ENCODE data around the gene EFCC1.

The EFCC1 gene

DNA sequence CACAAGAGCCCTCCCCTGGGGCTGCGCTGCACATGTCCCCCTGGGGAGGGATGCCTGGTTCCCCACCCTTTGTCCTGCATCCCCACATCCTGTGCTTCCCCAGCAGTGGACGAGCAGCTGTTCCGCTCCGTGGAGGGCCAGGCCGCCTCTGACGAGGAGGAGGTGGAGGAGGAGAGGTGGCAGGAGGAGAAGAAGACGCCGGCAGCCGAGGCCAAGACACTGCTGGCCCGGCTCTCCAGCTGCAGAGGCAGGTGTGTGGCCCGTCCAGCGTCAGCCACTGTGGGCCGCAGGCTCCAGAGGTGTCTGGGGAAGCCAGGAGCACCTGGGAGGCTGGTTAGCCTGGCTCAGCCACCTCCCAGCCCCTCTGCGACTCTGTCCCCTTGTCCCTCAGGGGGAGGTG lies 31.6 kb downstream of the EFCC1 start:
- DNase-seq (ENCODE audit: low read depth in 2 of 2): no peak

DNA sequence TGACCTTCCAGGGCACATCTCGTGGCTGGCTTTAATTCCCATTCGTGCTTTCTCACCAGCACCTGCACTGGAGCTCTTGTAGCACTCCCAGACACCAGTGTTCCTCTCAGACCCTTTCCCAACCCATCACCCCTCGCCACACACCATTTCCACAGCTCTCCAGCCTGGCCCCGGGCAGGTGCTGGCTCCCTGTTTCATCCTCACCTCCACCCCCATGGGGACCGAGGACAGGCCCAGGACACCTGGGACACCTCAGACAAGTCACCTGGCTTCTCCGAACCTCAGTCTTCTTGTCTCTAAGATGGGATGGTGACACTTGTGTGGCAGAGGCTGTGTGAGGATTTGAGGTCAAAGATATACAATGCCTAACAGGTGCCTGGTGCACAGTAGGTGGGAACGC lies 32.0 kb downstream of the EFCC1 start:
- DNase-seq (ENCODE audit: low read depth in 2 of 2): no peak

DNA sequence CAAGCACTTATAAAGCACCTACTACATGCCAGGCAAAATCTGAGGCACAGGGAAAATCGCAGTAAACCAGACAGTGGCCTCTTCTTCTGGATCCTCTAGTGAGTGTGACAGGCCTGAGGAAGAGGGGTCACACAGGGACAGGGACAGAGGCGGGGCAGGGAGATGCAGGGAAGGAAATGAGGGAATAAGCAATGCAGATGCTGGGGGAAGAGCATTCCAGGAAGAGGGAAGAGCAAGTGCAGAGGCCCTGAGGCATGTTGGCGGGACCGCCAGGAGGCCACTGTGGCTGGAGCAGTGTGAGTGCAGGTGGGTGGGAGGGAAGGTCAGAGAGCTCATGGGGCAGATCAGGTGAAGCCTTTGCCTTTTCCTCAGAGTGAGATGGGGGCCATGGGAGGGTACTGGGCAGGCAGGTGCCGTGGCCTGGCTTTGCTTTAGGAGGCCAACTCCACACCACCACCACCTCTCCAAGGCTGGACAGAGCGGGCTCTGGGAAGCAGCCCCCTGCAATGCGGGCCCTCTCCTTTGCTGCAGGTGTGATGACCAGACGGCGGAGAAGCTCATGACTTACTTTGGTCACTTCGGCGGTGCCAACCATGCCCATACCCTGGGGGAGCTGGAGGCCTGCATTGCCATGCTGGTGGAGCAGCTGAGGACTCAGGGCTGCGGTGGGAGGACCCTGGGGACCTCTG lies 32.7 kb downstream of the EFCC1 start:
- no peak for DNase-seq (ENCODE audit: low read depth in 2 of 2)

DNA sequence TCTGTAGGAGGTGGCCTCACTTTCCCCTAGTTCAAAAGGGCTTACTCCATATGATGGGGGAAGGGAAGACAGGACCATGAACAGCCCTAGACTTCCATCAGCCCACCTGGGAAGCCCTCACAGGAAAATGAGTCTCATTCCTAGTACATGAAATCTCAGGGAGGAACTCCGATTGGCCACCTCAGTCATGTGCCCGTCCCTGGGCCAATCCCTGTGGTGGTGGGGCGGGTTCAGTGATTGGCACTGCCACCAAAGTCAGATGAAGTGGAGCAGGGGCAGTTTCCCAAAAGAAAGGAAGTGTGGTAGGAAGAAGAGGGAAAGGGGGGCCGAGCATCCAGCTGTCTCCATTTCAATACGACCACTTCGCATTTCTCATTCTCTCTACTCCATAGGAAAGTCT lies 33.5 kb downstream of the EFCC1 start:
- no peak for DNase-seq (ENCODE audit: low read depth in 2 of 2)

DNA sequence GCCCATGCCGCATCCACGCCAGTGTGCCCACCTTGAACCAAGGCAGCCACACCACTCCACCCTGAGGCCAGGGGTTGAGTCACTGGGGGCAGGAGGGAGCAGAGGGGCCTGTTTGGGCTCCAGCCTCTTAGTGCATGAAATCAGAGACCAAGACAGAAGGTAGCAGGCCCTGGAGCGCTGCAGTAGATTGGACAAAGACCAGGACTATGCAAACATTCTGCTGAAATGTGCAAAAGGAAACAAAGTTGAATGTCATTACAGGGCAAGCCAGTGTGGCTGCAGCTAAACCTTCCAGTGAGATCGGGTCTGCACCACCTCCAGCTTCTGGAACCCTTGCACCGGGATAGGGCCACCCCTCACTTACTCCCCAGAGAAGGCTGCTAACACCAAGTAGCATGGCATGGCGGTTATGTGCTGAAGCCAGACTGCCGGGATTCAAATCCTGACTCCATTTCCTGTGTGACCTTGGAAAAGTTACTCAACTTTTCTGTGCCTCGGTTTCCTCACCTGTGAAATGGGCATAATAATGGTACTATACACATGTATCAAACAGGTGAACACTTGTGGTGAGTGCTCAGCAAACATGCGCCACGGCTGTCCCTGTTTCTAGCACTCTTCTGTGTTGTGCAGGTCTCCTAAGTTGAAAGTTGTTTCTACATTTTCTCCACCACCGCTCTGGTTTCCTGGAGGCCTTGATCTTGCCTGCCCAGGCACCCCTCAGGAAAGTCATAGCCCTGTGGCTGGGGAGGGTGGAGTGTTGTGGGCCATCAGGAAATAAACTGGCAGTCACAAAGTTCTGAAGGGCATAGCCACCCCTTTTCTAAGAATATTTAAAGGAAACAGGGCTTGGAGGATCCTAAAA lies 34.5 kb downstream of the EFCC1 start:
- DNase-seq (ENCODE audit: low read depth in 2 of 2): no peak

DNA sequence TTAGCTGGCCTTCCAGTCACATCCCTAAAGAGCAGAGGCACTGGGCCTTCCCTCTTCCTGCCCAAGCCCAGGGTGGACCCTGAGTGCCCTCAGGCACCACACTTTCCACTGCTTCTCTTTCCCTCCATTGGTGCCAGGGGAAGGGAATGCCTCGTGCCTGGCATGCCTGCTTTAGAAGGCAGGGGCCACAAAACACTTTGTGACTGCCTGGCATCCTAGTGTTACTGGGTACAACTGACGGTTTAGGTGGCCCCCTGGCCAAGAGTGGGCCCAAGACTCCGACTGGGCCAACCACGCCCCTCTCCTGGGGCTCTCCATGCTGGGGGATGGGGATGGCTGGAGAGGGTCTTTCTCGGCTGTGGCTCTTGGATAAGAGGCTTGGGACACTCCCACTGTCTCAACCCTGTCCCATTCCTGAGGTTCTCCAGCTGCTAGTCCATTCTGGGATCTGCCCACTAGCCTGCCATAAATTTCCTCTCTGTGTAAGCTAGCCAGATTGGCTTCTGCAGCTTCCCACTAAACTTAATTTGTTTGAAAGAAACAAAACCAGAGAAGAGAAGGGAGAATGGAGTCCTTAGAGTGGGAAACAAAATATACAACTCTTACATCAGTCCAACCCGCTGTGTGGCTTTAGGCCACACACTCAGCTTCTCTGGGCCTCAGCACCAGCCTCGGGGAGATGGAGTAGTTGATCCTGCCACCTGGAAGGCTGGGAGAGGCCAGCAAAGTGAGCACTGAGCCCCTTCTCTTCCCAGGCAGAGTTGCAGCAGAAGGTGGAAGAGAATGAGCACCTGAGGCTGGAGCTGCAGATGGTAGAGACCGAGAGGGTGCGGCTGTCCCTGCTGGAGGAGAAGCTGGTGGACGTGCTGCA lies 35.4 kb downstream of the EFCC1 start:
- DNase-seq (ENCODE audit: low read depth in 2 of 2): no peak

DNA sequence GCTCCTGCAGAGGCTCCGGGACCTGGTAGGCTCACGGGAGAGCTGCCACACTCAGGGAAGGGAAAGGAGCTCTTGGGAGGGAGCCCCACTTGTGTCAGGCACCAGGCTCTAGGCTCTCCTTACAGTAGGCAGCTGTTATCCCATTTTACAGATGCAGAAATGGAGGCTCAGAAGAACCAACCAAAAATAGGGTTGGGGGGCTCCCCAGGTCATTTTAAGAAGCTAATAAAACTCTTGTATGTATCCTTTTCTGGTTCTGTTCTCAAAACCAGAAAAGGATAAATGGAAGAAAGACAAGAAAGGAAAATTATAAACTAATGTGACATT lies 36.0 kb downstream of the EFCC1 start:
- DNase-seq (ENCODE audit: low read depth in 2 of 2): no peak

DNA sequence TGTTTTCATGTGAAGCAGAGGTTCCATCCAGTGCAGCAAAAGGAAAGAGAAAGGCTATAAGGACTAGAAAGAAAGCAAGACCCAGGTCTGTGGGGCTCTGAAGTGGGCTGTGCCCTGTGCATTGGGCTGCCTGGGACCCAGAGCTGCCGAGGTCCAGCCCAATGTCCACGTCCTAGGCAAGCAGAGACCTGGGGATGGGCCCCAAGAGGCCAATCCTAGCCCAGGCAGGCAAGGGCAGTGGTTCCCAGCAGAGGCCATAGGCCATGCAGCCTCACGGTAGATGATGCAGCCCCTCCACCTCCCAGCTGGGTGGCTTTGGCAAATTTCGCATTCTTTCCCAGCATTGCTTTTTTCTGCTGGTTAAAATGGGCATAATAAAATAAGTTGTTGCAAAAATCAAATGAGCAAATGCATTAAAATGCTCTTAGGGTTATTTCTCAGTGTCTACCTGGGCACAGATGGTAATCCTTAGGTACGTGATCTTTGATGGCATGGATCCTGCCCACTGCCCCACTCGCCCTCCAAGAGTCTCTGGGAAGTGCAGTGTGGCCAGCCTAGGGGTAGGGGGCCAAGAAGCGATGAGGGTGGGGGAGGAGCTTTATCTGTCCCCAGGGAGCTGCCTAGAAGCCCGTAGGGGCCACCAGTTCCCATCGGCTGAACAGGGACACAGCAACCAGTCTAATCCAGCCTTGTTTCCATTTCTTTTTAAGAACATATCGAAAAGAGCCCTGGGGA lies 37.2 kb downstream of the EFCC1 start:
- DNase-seq (ENCODE audit: low read depth in 2 of 2): no peak

DNA sequence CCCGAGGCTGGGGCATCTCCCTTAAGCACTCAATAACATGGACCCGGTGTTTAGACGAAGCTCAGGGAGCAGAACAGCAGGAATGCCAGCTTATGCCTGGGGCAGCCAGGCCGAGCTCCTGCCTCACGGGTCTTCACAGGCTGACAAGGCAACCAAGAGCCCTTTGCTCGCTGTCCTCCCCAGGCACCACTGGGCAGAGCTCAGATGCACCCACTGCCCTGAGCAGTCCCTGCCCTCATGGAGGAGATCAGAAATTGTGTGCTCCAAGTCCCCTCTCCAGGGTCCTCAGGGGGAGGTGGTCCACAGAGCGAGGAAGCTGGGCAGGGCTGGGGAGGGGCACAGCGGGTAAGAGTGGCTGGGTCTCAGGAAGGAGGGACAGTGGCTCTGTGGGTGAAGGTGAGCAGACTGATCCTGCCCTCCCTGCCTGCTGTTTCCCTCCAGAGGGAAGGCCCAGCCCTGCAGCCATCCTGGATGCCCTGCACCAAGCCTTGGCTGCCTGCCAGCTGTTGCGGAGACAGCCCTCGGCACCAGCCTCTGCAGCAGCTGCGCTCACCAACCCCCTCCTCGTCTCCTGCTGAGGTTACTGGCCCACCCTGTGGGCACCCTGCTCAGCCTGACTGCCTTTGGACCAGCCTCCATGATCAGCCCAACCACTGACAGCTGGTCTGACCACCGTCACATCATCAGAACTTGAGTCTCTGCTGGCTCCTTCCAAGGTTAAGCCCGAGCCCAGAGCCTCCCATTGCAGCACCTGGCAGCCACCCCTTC lies 38.4 kb downstream of the EFCC1 start:
- no peak for DNase-seq (ENCODE audit: low read depth in 2 of 2)

DNA sequence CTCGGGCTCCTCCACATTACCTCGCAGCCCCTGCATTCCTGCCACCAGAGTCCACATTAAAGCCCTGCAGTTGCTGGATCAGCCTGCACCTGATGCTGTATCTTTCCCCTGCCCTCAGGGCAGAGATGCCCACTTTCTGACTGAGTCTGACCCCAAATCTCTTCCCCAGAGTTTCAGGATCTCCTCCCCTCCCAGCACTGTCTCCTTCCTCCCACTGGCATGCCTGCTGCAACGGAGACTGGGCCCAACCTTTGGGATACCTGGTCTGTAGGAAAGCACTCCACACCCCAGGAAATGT lies 38.9 kb downstream of the EFCC1 start:
- no peak for DNase-seq (ENCODE audit: low read depth in 2 of 2)

DNA sequence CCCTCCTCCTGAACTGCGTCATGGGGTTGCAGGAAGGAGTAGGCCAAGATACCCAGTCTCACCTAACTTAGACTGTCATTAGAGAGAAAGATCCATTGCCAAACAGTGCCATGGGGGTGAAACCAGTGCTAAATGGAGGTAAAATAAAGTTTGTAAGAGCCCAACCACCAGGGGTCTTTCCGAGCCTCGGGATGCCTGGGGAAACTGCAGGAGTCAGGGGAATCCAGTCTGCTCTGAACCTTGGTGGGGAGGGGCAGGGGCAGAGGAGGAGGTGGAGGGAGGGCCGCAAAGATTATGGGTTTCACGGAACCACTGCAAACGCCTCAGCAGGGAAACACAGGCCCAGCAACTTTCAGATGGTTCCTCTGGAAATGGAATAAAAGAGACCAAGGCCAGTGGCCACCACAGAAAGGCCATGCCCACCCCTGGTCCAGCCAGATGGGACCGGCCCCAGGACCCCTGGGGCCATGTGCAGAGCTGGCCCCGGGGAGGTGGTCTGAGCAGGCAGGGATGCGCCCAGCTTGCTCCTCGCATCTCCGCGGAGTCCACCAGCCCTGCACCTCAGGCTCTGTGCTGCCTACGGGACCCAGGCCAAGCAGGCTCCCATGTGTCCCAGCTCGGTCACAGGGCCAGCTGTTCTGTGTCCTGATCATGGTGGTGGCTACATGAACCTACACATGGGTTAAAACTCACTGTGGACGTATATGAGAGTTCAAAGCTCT lies 39.6 kb downstream of the EFCC1 start:
- DNase-seq (ENCODE audit: low read depth in 2 of 2): no peak

DNA sequence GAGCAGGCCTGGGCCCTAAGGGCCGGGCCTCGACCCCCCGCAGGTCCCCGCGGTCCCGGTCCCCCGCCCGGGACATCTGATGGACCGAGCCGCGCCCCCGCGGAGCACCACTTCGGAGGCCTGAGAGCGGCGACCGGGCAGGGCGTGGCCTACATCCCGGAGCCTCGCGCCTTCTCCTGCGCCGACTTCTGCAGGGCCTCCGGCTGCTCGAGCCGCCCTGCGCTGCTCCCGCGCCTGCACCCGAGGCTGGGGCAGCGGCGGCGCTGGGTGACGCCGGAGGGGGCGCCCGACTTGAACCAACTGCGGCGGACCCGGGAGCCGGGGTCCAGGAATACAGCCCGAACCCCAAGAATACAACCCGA lies 44.6 kb downstream of the EFCC1 start:
- DNase-seq (ENCODE audit: low read depth in 2 of 2): no peak

DNA sequence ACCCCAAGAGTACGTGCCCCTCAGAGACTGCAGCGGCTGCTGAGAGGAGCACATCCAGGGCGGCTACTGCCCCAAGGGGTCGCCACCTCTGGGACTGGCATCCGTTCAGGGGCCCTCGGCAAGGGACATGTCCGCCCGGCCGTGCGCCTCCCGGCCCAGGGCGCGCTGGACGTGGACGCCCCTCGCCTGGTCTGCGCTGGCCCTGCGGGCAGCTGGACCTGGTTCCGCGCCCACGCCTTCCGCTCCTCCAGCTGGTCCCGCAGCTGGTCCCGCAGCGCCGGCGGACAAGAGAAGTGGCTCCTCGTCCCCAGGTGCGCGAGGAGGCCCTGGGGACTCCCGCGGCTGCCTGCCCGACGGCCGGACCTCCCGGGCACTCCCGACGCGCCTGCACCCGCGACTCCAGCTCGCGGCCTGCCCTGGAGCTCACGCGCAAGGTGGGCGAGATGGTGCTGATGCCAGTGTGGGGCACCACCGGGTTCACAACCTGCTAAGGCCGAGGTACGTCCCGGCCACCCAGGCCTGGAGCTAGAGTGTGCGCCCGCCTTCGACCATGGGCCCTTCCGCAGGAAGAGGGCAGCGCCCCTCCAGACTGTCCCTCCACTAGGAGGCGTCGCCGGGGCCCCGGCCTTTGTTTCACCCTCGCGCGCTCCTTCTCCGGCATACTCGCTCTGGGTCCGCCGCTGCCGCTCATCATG lies 45.1 kb downstream of the EFCC1 start:
- no peak for DNase-seq (ENCODE audit: low read depth in 2 of 2)

DNA sequence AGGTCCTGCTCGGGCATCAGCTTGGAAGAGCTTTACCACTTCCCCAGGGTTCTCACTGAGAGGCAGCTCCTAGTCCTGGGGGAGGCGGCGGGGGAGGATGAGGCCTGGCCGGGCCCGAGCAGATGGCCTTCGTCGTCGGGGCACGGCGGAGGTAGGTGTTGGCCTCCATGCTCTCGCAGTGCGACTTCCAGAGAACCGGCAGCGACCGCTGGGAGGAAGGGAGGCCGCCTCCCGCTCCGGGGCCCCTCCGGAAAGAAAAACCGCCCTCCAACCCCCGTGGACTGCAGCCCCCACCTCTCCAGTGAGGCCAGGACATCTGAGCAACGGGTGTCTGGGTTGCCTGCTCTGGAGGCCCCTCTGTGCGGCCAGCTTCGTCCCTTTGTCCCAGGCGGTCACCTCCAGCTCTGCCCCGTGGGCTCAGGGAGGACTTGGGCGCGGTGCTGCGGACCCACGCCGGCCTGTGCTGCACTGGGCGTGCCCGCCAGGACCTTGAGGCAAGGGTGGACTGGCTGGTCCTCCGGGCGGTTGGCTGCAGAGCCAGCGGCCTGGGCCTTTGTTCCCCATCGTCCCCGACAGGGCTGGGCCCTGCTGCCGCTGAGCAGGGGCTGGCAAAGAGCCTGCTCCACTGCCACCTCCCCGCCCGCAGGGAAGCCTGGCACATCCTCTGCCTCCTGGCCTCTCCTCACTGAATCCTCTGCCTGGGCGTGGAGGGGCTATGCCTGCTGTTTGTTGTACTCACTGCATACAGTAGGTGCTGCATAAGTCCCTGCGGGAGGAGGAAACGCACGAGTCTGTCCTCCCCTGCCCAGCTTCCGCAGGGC lies 45.8 kb downstream of the EFCC1 start:
- DNase-seq (ENCODE audit: low read depth in 2 of 2): no peak

DNA sequence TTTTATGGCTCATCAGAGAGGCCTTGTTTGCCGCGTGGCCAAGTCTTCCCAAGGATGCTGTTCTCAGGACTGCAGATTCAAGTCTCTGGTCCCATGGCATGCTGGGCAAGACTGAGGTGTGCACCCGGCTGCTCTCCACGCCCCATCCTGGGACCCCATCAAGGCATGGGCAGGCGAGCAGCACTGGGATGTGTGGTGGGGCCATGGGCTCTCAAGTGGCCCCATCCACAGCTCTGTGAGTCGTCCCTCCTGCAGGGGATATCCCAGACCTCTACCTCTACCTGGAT lies 46.4 kb downstream of the EFCC1 start:
- no peak for DNase-seq (ENCODE audit: low read depth in 2 of 2)

DNA sequence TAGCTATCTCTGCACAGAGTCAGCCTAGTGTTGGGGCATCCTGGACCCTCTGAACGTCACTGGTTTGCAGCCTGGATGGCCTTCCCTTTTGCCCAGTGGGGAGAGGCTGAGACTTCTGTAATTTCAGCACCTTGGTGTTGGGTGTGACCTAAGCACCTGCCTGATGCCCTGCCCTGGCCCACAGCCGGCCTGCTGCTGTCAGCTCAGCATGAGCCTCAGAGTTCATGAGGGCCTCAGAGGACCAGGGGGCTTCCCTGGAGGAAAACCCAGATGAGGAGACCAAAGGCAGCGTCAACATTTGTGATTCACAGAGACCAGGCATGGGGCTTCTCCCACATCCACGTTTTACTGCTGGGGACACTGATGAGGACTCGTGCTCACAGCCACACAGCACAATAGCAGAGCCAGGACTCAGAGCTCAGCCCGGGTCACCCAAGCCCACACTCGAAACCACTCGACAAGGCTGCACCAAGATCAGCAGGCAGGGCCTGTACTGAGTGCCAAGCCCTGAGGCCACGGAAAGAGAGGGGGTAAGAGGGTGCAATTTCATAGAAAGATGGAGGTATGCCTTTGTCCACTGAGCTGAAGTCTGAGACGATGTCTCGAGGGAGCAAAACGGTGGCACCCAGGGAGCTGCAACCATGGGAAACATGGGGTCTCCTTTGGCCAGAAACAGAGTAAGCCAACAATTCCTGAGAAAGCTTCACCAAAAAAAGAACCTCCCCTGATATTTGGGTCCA lies 49.6 kb downstream of the EFCC1 start:
- DNase-seq (ENCODE audit: low read depth in 2 of 2): no peak

DNA sequence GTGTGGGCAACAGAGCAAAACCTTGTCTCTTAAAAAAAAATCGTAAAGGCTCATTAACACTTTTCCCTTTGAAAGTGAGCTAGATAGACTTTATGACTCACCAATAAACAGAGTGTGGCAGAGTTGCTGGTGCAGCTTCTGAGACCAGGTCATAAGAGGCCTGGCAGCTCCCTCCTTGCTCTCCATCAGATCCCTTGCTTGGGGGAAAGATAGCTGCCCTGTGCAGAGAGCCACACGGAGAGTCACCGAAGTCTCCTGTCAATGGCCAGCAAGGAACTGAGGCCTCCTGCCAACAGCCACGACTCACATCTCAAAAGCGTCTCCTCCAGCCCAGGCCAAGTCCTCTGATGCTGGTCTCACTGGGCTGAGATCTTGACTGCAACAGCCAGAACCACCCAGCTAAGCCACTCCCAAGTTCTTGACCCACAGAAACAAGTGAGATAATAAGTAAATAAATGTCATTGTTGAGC lies 50.8 kb downstream of the EFCC1 start:
- no peak for DNase-seq (ENCODE audit: low read depth in 2 of 2)

DNA sequence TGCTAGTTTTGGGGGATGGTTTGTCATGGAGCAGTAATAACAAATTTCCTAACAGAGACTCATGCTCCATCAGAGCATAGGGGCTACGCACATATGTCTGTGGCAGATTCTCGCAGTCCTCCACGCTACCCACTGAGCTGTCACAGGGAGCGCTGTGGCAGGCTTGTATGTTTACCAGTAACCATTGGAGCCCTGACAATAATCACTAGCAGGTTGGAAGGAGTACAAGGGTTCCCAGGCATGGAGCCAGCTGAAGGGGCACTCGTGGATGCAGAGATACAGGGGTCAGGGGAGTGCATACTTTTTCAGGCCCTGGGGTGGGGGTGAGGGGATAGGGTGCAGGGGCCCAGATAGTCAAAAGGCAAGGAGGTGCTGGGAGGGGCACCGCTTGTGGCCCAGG lies 51.6 kb downstream of the EFCC1 start:
- no peak for DNase-seq (ENCODE audit: low read depth in 2 of 2)

Data from stimulated activated CD4-positive, alpha-beta T cell treated with anti-CD3 and anti-CD28 coated beads, Interleukin-1b, Interleukin-23, amount 100 ng/mL, for 1 hour (primary cell).